A549 treated with DMSO at 1 μM for 4 hours (cell line): ENCODE results near the gene CALCOCO2. TPM values are rescaled to one million over a fixed set of nuclear protein-coding genes. Genes with fewer than 3 reads are reported as not detected.

ENCODE experiments used
- total RNA-seq: library from RNA; stranded (reverse); fragments of 200-300 nt; extraction: Qiagen RNA extraction; gene quantifications from 5 replicates; pipeline ENCODE4 v1.2.3, GENCODE V29; 2022; ENCODE audit warnings: low read depth

CALCOCO2 gene, protein sequence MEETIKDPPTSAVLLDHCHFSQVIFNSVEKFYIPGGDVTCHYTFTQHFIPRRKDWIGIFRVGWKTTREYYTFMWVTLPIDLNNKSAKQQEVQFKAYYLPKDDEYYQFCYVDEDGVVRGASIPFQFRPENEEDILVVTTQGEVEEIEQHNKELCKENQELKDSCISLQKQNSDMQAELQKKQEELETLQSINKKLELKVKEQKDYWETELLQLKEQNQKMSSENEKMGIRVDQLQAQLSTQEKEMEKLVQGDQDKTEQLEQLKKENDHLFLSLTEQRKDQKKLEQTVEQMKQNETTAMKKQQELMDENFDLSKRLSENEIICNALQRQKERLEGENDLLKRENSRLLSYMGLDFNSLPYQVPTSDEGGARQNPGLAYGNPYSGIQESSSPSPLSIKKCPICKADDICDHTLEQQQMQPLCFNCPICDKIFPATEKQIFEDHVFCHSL
- total RNA-seq, result 64.9 to 77.4 TPM (median 68.9 TPM) in 5 replicates

GRCh38 chr17:48830840-48831548, at the start of gene CALCOCO2:
CALCOCO2 (plus strand) TSS chr17:48831035; CDS start chr17:48841708, 10,673 bp downstream.

DNA sequence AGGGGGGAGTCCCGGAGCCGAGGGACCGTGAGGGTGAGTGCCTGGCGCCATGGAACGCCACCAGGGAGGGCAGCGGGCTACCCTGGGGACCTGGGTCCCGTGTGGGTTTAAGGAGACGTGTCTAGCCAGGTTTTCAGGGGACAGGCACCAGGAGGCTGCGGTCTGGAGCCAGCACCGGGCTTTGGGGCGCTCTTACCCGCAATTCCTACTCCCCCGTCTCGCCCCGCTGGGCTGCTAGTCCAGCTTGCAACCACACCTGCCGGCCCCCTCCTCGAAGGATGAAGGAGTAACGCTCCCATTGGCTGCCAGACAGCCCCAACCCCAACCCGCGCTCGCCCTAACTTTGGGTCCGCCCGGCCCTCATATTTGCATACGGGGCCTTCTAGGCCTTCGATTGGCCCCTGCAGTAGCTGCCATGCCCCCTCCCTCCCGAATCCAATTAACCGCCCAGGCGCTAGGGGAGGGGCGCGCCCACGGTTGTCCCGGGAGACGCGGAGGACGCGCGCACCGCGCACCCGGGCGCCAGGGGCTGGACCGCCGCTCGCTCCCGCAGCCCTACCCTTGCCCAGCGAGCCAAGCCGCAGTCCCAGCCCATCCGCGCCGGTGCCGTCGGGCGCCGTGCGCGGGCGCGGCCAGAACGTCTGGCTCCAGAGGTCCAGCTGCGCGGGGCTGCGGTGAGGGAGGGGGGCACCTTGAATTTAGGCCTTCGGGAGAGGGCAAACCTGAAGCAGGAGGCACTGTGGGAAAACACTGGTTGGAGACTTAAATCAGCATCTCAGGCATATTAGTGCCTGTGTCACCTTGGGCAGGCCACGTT, 13.9 kb upstream of the CALCOCO2 start, which contains the start of gene TTLL6:
TTLL6 (minus strand) TSS at position 456 of the 817 bp plus-strand sequence; CDS start at position 299, 157 bp downstream.

GRCh38 chr17:48908047-48908843, 77.4 kb downstream of the CALCOCO2 start, which contains the start of gene UBE2Z:
UBE2Z (plus strand) TSS chr17:48908407; CDS start chr17:48908504, 97 bp downstream.

Other genes with a start within 250 kb of the CALCOCO2 start
- gene HOXB3, start 240.8 kb upstream of the CALCOCO2 start, total RNA-seq, result 4.6 to 5.8 TPM (median 5.5 TPM) in 5 replicates
- gene HOXB5, start 237.3 kb upstream of the CALCOCO2 start, total RNA-seq, result 1.2 to 3.3 TPM (median 2.4 TPM) in 5 replicates
- gene HOXB6, start 226.0 kb upstream of the CALCOCO2 start, total RNA-seq, result 4.7 to 7.8 TPM (median 7.0 TPM) in 5 replicates
- 27.0 to 35.8 TPM (median 31.6 TPM) in 5 replicates for gene HOXB7, start 220.0 kb upstream of the CALCOCO2 start, total RNA-seq
- gene HOXB8, start 215.7 kb upstream of the CALCOCO2 start, total RNA-seq, result 6.1 to 9.0 TPM (median 7.9 TPM) in 5 replicates
- gene HOXB9, start 204.7 kb upstream of the CALCOCO2 start, total RNA-seq, result 8.1 to 10.1 TPM (median 8.4 TPM) in 5 replicates
- not detected in 5 replicates for gene PRAC1, start 108.5 kb upstream of the CALCOCO2 start, total RNA-seq
- not detected in 5 replicates for gene PRAC2, start 107.8 kb upstream of the CALCOCO2 start, total RNA-seq
- 1.7 to 2.7 TPM (median 2.3 TPM) in 5 replicates for gene HOXB13, start 102.3 kb upstream of the CALCOCO2 start, total RNA-seq
- 0.50 to 0.60 TPM (median 0.56 TPM) in 5 replicates for gene TTLL6, start 13.8 kb upstream of the CALCOCO2 start, total RNA-seq
- gene ATP5MC1, start 61.8 kb downstream of the CALCOCO2 start, total RNA-seq, result 498 to 723 TPM (median 555 TPM) in 5 replicates
- 125 to 133 TPM (median 130 TPM) in 5 replicates for gene UBE2Z, start 77.4 kb downstream of the CALCOCO2 start, total RNA-seq
- gene SNF8, start 113.8 kb downstream of the CALCOCO2 start, total RNA-seq, result 271 to 317 TPM (median 289 TPM) in 5 replicates
- gene GIP, start 137.6 kb downstream of the CALCOCO2 start, total RNA-seq, result 2.9 to 4.4 TPM (median 3.8 TPM) in 5 replicates
- 53.1 to 93.9 TPM (median 91.6 TPM) in 5 replicates for gene IGF2BP1, start 166.3 kb downstream of the CALCOCO2 start, total RNA-seq